ENCODE data around the gene OR1J4. TPM values are rescaled to one million over a fixed set of nuclear protein-coding genes. Genes with fewer than 3 reads are reported as not detected.
A peak's percentile ranks its signal among the peaks of the same experiment; 100 is the strongest.

Gene OR1J4
- polyA plus RNA-seq, 1 donor (not counting 4 experiments of a cell fraction or from before 2014, with no cell fraction given): not detected

DNA sequence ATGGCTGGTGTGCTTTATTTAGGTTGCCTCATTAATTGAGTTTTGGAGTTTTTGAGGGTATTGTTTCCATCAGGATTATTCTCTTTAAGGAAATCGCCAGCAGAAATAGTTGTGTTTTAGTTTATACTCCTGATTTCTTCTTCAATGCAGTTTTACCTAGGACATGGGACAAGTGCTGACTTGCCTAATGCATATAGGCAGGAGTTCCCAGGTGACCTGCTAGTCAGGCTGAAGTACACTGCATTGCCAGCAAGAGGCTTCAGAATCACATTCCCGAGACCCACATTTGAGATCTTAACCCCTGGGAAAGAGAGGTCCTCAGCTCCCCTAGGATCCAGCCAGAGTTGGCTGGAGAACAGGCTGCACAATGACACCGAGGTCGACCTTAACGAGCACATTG is 32.4 kb downstream of the OR1J4 start:
- no peak for DNase-seq (ENCODE audit: low read depth, low spot score)
- H3K4me1 ChIP-seq (ENCODE audit: control insufficient read depth, extremely low read depth, insufficient read depth, low read length): no peaks in the 10 kb centered on the region
- FAIRE-seq: no peak
- no peak overlapping the region for H3K9ac ChIP-seq (ENCODE audit: control insufficient read depth, extremely low read depth, insufficient read depth, low read length)
- H3K4me2 ChIP-seq (ENCODE audit: control insufficient read depth, extremely low read depth, insufficient read depth, low read depth, low read length): no peak overlapping the region
- no peaks in the 10 kb centered on the region for H3K9me3 ChIP-seq (ENCODE audit: control insufficient read depth, low read depth, low read length)
- H3K79me2 ChIP-seq (ENCODE audit: control insufficient read depth, insufficient read depth, low read length): no peaks in the 10 kb centered on the region
- no peaks in the 10 kb centered on the region for H3K36me3 ChIP-seq (ENCODE audit: control insufficient read depth in 2 of 2, extremely low read depth in 1 of 2, insufficient read depth in 2 of 2, low read length in 2 of 2)
- no peaks in the 10 kb centered on the region for H3K27me3 ChIP-seq (ENCODE audit: control insufficient read depth, extremely low read depth, insufficient read depth, low read length)
- no peak overlapping the region for H2AFZ ChIP-seq (ENCODE audit: control insufficient read depth, low read length)
- dilution Hi-C loops (cut with MboI; ENCODE audit: extremely low pct_ligation_motif_present, low sequenced_read_pairs): no loop called here
- H3K4me3 ChIP-seq (ENCODE audit: control insufficient read depth in 2 of 3, extremely low read depth in 1 of 3, insufficient read depth in 2 of 3, low read depth in 1 of 3, low read length in 3 of 3): no peak overlapping the region
- TF ChIP-seq EZH2 (IDR thresholded peaks at IDR 0.05; ENCODE audit: low read length): no peak
- TF ChIP-seq, protein P1, sequence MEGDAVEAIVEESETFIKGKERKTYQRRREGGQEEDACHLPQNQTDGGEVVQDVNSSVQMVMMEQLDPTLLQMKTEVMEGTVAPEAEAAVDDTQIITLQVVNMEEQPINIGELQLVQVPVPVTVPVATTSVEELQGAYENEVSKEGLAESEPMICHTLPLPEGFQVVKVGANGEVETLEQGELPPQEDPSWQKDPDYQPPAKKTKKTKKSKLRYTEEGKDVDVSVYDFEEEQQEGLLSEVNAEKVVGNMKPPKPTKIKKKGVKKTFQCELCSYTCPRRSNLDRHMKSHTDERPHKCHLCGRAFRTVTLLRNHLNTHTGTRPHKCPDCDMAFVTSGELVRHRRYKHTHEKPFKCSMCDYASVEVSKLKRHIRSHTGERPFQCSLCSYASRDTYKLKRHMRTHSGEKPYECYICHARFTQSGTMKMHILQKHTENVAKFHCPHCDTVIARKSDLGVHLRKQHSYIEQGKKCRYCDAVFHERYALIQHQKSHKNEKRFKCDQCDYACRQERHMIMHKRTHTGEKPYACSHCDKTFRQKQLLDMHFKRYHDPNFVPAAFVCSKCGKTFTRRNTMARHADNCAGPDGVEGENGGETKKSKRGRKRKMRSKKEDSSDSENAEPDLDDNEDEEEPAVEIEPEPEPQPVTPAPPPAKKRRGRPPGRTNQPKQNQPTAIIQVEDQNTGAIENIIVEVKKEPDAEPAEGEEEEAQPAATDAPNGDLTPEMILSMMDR (optimal IDR thresholded peaks at IDR 0.05 in 1 of 3, IDR thresholded peaks at IDR 0.05 in 1 of 3, conservative IDR thresholded peaks at IDR 0.05 in 1 of 3; ENCODE audit: extremely low read depth in 1 of 3, insufficient read depth in 2 of 3, low read length in 3 of 3): peak in 1 of 3 experiments; percentile 15
- no peaks in the 10 kb centered on the region for H3K9me1 ChIP-seq (ENCODE audit: control insufficient read depth, extremely low read depth, insufficient read depth, low read length)
- H4K20me1 ChIP-seq (ENCODE audit: control insufficient read depth, extremely low read depth, insufficient read depth, low read length): no peaks in the 10 kb centered on the region
- H3K27ac ChIP-seq (ENCODE audit: control insufficient read depth, insufficient read depth, low read length): no peak overlapping the region

DNA sequence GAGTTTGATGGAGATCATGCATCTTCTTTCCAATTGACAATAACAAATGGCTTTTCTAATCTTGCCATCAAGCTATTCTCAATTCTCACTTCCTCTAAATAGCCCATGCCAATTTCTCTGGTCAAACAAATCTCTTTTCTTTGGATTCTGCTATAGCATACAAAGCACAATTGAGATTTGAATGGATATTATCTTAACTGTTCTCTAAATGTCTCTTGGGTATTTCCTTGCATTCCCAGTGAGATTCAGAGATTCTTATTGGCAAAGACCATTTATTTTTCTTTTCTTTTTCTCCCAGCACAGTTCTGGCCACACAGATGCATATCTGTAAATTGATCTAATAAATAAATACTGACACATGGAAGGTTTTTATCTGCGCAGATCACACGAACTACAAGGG is 33.9 kb downstream of the OR1J4 start, which contains the start of gene OR1N2:
Gene OR1N2 (plus strand): TSS at position 301 of the 400 bp plus-strand sequence. CDS start 100 bp downstream, outside the sequence.
- DNase-seq (ENCODE audit: low read depth, low spot score) (no peak), FAIRE-seq (no peak)
- Histone ChIP-seq H3K4me3 (ENCODE audit: control insufficient read depth in 2 of 3, extremely low read depth in 1 of 3, insufficient read depth in 2 of 3, low read depth in 1 of 3, low read length in 3 of 3) (no peak within 1 kb of the TSS), H4K20me1 (ENCODE audit: control insufficient read depth, extremely low read depth, insufficient read depth, low read length) (no peaks in the 10 kb centered on the region), H3K9me1 (ENCODE audit: control insufficient read depth, extremely low read depth, insufficient read depth, low read length) (no peaks in the 10 kb centered on the region), H3K36me3 (ENCODE audit: control insufficient read depth in 2 of 2, extremely low read depth in 1 of 2, insufficient read depth in 2 of 2, low read length in 2 of 2) (no peaks in the 10 kb centered on the region), H3K79me2 (ENCODE audit: control insufficient read depth, insufficient read depth, low read length) (no peaks in the 10 kb centered on the region), H3K4me1 (ENCODE audit: control insufficient read depth, extremely low read depth, insufficient read depth, low read length) (no peaks in the 10 kb centered on the region), H3K27ac (ENCODE audit: control insufficient read depth, insufficient read depth, low read length) (no peak within 1 kb of the TSS), H3K27me3 (ENCODE audit: control insufficient read depth, extremely low read depth, insufficient read depth, low read length) (no peaks in the 10 kb centered on the region), H2AFZ (ENCODE audit: control insufficient read depth, low read length) (no peak within 1 kb of the TSS), H3K4me2 (ENCODE audit: control insufficient read depth, extremely low read depth, insufficient read depth, low read depth, low read length) (no peak within 1 kb of the TSS), H3K9ac (ENCODE audit: control insufficient read depth, extremely low read depth, insufficient read depth, low read length) (no peak within 1 kb of the TSS), H3K9me3 (ENCODE audit: control insufficient read depth, low read depth, low read length) (no peaks in the 10 kb centered on the region)
- no peak for TF ChIP-seq EZH2 (IDR thresholded peaks at IDR 0.05; ENCODE audit: low read length)
- TF ChIP-seq, protein P1 (optimal IDR thresholded peaks at IDR 0.05 in 1 of 3, IDR thresholded peaks at IDR 0.05 in 1 of 3, conservative IDR thresholded peaks at IDR 0.05 in 1 of 3; ENCODE audit: extremely low read depth in 1 of 3, insufficient read depth in 2 of 3, low read length in 3 of 3): no peak
- dilution Hi-C loops (cut with MboI; ENCODE audit: extremely low pct_ligation_motif_present, low sequenced_read_pairs): no loop called here

Measured in keratinocyte (primary cell).